ENCODE measurements around the gene MGLL. TPM values are rescaled to one million over a fixed set of nuclear protein-coding genes. Genes with fewer than 3 reads are reported as not detected.

The MGLL gene
- total RNA-seq, 1 donor from 2014 or later: 132 TPM

GRCh38 chr3:127772827-127773751 lies 49.2 kb downstream of the MGLL start:
- DNase-seq: no peak

GRCh38 chr3:127772273-127772672 lies 50.0 kb downstream of the MGLL start:
- H3K4me1 ChIP-seq: peaks cover 58% of the 10 kb centered on the region
- ATAC-seq (no peak), DNase-seq (no peak)
- no peaks in the 10 kb centered on the region for H3K27me3 ChIP-seq (ENCODE audit: low read depth)
- H3K9me3 ChIP-seq: peaks cover 12% of the 10 kb centered on the region
- no peaks in the 10 kb centered on the region for H3K36me3 ChIP-seq
- H3K4me3 ChIP-seq: no peak overlapping the region
- intact Hi-C loops (cut with DNase I): no loop called here
- H3K27ac ChIP-seq: peak overlapping the region; percentile 25
- TF ChIP-seq CTCF (IDR thresholded peaks at IDR 0.05): no peak

More at GRCh38 chr3:127772827-127773751, 49.2 kb downstream of the MGLL start:
- Histone ChIP-seq H3K27ac (peak overlapping the region; percentile 54), H3K4me3 (no peak overlapping the region), H3K9me3 (peaks cover 9% of the 10 kb centered on the region), H3K27me3 (ENCODE audit: low read depth) (no peaks in the 10 kb centered on the region), H3K36me3 (no peaks in the 10 kb centered on the region), H3K4me1 (peaks cover 56% of the 10 kb centered on the region)
- ATAC-seq: peak in 1 of 2 donors; percentile 33
- intact Hi-C loops (cut with DNase I): no loop called here
- TF ChIP-seq CTCF (IDR thresholded peaks at IDR 0.05): no peak

GRCh38 chr3:127771746-127772145 lies 50.6 kb downstream of the MGLL start:
- TF ChIP-seq CTCF (IDR thresholded peaks at IDR 0.05): no peak
- DNase-seq (no peak), ATAC-seq (no peak)
- Histone ChIP-seq H3K27me3 (ENCODE audit: low read depth) (no peaks in the 10 kb centered on the region), H3K4me3 (no peak overlapping the region), H3K4me1 (peaks cover 58% of the 10 kb centered on the region), H3K27ac (peak overlapping the region; percentile 25), H3K9me3 (peaks cover 10% of the 10 kb centered on the region), H3K36me3 (no peaks in the 10 kb centered on the region)
- intact Hi-C loops (cut with DNase I): no loop called here

GRCh38 chr3:127770671-127771355 lies 51.5 kb downstream of the MGLL start:
- intact Hi-C loops (cut with DNase I): no loop called here
- no peak for TF ChIP-seq CTCF (IDR thresholded peaks at IDR 0.05)
- H3K9me3 ChIP-seq: peaks cover 10% of the 10 kb centered on the region
- no peak for DNase-seq
- peak in 1 of 2 donors; percentile 36 for ATAC-seq
- H3K27me3 ChIP-seq (ENCODE audit: low read depth): no peaks in the 10 kb centered on the region
- H3K4me3 ChIP-seq: no peak overlapping the region
- no peaks in the 10 kb centered on the region for H3K36me3 ChIP-seq
- H3K27ac ChIP-seq: peak overlapping the region; percentile 5
- peaks cover 59% of the 10 kb centered on the region for H3K4me1 ChIP-seq

- no peak for TF ChIP-seq CTCF (IDR thresholded peaks at IDR 0.05)
These were observed 52.8 kb downstream of the MGLL start for GRCh38 chr3:127769284-127770081.

More at GRCh38 chr3:127769284-127770081, 52.8 kb downstream of the MGLL start:
- DNase-seq: no peak
- no peak overlapping the region for H3K4me3 ChIP-seq
- ATAC-seq: no peak
- intact Hi-C loops (cut with DNase I): no loop called here
- peaks cover 48% of the 10 kb centered on the region for H3K4me1 ChIP-seq
- H3K27me3 ChIP-seq (ENCODE audit: low read depth): no peaks in the 10 kb centered on the region
- H3K36me3 ChIP-seq: no peaks in the 10 kb centered on the region
- H3K9me3 ChIP-seq: peaks cover 10% of the 10 kb centered on the region
- H3K27ac ChIP-seq: peak overlapping the region; percentile 5
